CD14-positive monocyte (primary cell): Measurements from ENCODE around the gene DPYD. TPM values are rescaled to one million over a fixed set of nuclear protein-coding genes. Genes with fewer than 3 reads are reported as not detected.

ENCODE experiments used
- DNase-seq, 3 donors: peaks; one replicate each; pipeline ENCODE4 v3.0.0-alpha.2; 2011 to 2022
- H2AFZ ChIP-seq: 2 replicates; pipeline ENCODE4 v1.6.0; 2012; ENCODE audit warnings: mild to moderate bottlenecking, low read depth, low read length, inconsistent platforms; ENCODE audit not compliant: insufficient read depth, poor library complexity, severe bottlenecking
- H3K27ac ChIP-seq, 2 donors: 1 replicate in 1 of 2; 2 replicates in 1 of 2; pipeline ENCODE4 v1.5.1; 2012 to 2013; ENCODE audit warnings: low read length in 2 of 2, control low read depth in 1 of 2, inconsistent platforms in 1 of 2, low read depth in 1 of 2, mild to moderate bottlenecking in 1 of 2
- H3K27me3 ChIP-seq, 2 donors: one replicate each; pipeline versions ENCODE4 v1.6.0 to v1.6.1; 2011 to 2013; ENCODE audit warnings: low read length in 2 of 2; ENCODE audit not compliant: control insufficient read depth in 2 of 2, insufficient read depth in 2 of 2
- H3K36me3 ChIP-seq, 2 donors: replicated peaks in 1 of 2; 1 replicate in 1 of 2; 2 replicates in 1 of 2; pipeline versions ENCODE4 v1.5.1 to v1.6.1; 2012 to 2013; ENCODE audit warnings: low read length in 2 of 2, control low read depth in 1 of 2, inconsistent platforms in 1 of 2, mild to moderate bottlenecking in 1 of 2; ENCODE audit not compliant: insufficient read depth in 2 of 2, control insufficient read depth in 1 of 2
- H3K4me1 ChIP-seq, 2 donors: 1 replicate in 1 of 2; 2 replicates in 1 of 2; pipeline versions ENCODE4 v1.5.1 to v1.6.1; 2012 to 2013; ENCODE audit warnings: low read length in 2 of 2, control low read depth in 1 of 2, inconsistent platforms in 1 of 2, mild to moderate bottlenecking in 1 of 2, moderate library complexity in 1 of 2; ENCODE audit not compliant: insufficient read depth in 2 of 2, control insufficient read depth in 1 of 2
- H3K4me2 ChIP-seq: replicated peaks from 2 replicates; pipeline ENCODE3; 2012; ENCODE audit warnings: low read length, moderate library complexity, mild to moderate bottlenecking; ENCODE audit not compliant: poor library complexity, severe bottlenecking; ENCODE audit errors: extremely low read depth
- H3K4me3 ChIP-seq, 3 experiments: fragments of 200-600 bp in 1 of 3; sonication (generic) in 1 of 3; replicated peaks in 1 of 3; 1 replicate in 2 of 3; 2 replicates in 1 of 3; pipeline ENCODE4 v1.5.1; 2011 to 2013; ENCODE audit warnings: low read length in 3 of 3, mild to moderate bottlenecking in 3 of 3, control low read depth in 2 of 3, low read depth in 2 of 3, inconsistent platforms in 1 of 3, moderate library complexity in 1 of 3
- H3K79me2 ChIP-seq: 2 replicates; pipeline ENCODE4 v1.6.0; 2012; ENCODE audit warnings: mild to moderate bottlenecking, control low read depth, inconsistent platforms, low read length, moderate library complexity; ENCODE audit not compliant: insufficient read depth
- H3K9ac ChIP-seq: 2 replicates; pipeline ENCODE4 v1.6.0; 2017; ENCODE audit warnings: low read length, mild to moderate bottlenecking; ENCODE audit not compliant: insufficient read depth, poor library complexity, severe bottlenecking
- H3K9me3 ChIP-seq, 2 donors: replicated peaks in 1 of 2; 1 replicate in 1 of 2; 2 replicates in 1 of 2; pipeline versions ENCODE4 v1.5.1 to v1.6.1; 2012 to 2013; ENCODE audit warnings: low read length in 2 of 2, control low read depth in 1 of 2; ENCODE audit not compliant: control insufficient read depth in 1 of 2, insufficient read depth in 1 of 2
- H4K20me1 ChIP-seq: 2 replicates; pipeline ENCODE4 v1.6.0; 2012; ENCODE audit warnings: mild to moderate bottlenecking, low read length, control low read depth, moderate library complexity; ENCODE audit not compliant: insufficient read depth
- H3K27ac Mint-ChIP-seq, 7 donors: one replicate each; pipeline ENCODE4 v1.8.0; 2020; ENCODE audit warnings: mild to moderate bottlenecking in 7 of 7, mixed read lengths in 7 of 7, moderate library complexity in 6 of 7, inconsistent platforms in 2 of 7
- H3K27me3 Mint-ChIP-seq, 3 donors: one replicate each; pipeline ENCODE4 v1.8.0; 2021 to 2022; ENCODE audit warnings: low read depth in 3 of 3, mild to moderate bottlenecking in 3 of 3, mixed read lengths in 3 of 3, moderate library complexity in 3 of 3, inconsistent platforms in 1 of 3
- H3K36me3 Mint-ChIP-seq, 2 donors: one replicate each; pipeline ENCODE4 v1.8.0; 2020; ENCODE audit warnings: mixed read lengths in 2 of 2, inconsistent platforms in 1 of 2, mild to moderate bottlenecking in 1 of 2
- H3K4me1 Mint-ChIP-seq: one replicate; pipeline ENCODE4 v1.8.0; 2020; ENCODE audit warnings: mild to moderate bottlenecking, mixed read lengths
- H3K4me3 Mint-ChIP-seq, 2 donors: one replicate each; pipeline ENCODE4 v1.8.0; 2020; ENCODE audit warnings: mild to moderate bottlenecking in 2 of 2, mixed read lengths in 2 of 2, moderate library complexity in 1 of 2
- H3K9me3 Mint-ChIP-seq, 7 donors: one replicate each; pipeline ENCODE4 v1.8.0; 2020 to 2022; ENCODE audit warnings: mixed read lengths in 7 of 7, mild to moderate bottlenecking in 6 of 7, moderate library complexity in 6 of 7, inconsistent platforms in 2 of 7
- CTCF ChIP-seq: fragments of 200-600 bp; IDR thresholded peaks from one replicate; pipeline ENCODE4 v1.8.0; 2022; ENCODE audit warnings: antibody characterized with exemption, mild to moderate bottlenecking
- WGBS: methylation state at CpG from one replicate; pipeline ENCODE4 v1.1.5; 2013; ENCODE audit warnings: missing lambda C conversion rate; ENCODE audit not compliant: insufficient coverage; 5-methylcytosine and 5-hydroxymethylcytosine counted together
- intact Hi-C, 2 donors: fragments of 100-400 bp; cut with micrococcal nuclease; formaldehyde crosslinking; loops; one replicate each; pipeline versions ENCODE4 v1.15.0 to v1.15.1; 2023
- polyA plus RNA-seq, 3 donors: library from polyadenylated mRNA; depleted of rRNA in 1 of 3; unstranded in 2 of 3; stranded (reverse) in 1 of 3; fragments of 300-500 nt in 2 of 3; fragments of >200 nt in 1 of 3; fragmentation: Illumina TruSeq in 2 of 3; gene quantifications; 1 replicate in 2 of 3; 2 replicates in 1 of 3; pipeline ENCODE4 v1.2.3, GENCODE V29; 2012 to 2021

Gene DPYD
- polyA plus RNA-seq, 3 donors: 87.6 to 171 (median 144) TPM

GRCh38 chr1:97372531-97372930 lies 548.3 kb downstream of the DPYD start:
- Histone ChIP-seq H3K9me3 (no peaks in the 10 kb centered on the region), H3K9ac (no peak overlapping the region), H3K4me2 (no peak overlapping the region), H3K27ac (no peak overlapping the region), H4K20me1 (peaks cover 29% of the 10 kb centered on the region), H3K27me3 (no peaks in the 10 kb centered on the region), H3K79me2 (no peaks in the 10 kb centered on the region), H2AFZ (no peak overlapping the region), H3K4me3 (no peak overlapping the region), H3K36me3 (peaks cover 44 to 84% of the 10 kb centered on the region in 2 donors), H3K4me1 (no peaks in the 10 kb centered on the region)
- Mint-ChIP-seq H3K4me1 (peaks cover under 1% of the 10 kb centered on the region), H3K27me3 (no peaks in the 10 kb centered on the region), H3K9me3 (peaks cover 0 to 2% (median 0%) of the 10 kb centered on the region in 7 donors), H3K4me3 (no peak overlapping the region), H3K27ac (no peak overlapping the region), H3K36me3 (peaks cover 52 to 55% of the 10 kb centered on the region in 2 donors)
- intact Hi-C loops: no loop called here
- WGBS: no CpG with 5 or more reads among the region's 1 CpG
- no peak for TF ChIP-seq CTCF
- DNase-seq: no peak

- no peaks in the 10 kb centered on the region for H3K4me1 Mint-ChIP-seq
- no peaks in the 10 kb centered on the region for H3K9me3 ChIP-seq
- H3K27ac Mint-ChIP-seq: no peak overlapping the region
- H3K36me3 ChIP-seq: peaks cover 50 to 97% of the 10 kb centered on the region in 2 donors
- no peak overlapping the region for H3K4me2 ChIP-seq
- H4K20me1 ChIP-seq: peaks cover 11% of the 10 kb centered on the region
- peaks cover 0 to 4% (median 1%) of the 10 kb centered on the region in 7 donors for H3K9me3 Mint-ChIP-seq
- no peak overlapping the region for H3K9ac ChIP-seq
- intact Hi-C loops: no loop called here
- H3K4me1 ChIP-seq: no peaks in the 10 kb centered on the region
- H3K79me2 ChIP-seq: no peaks in the 10 kb centered on the region
- WGBS: no CpG with 5 or more reads among the region's 1 CpG
- H2AFZ ChIP-seq: no peak overlapping the region
- no peaks in the 10 kb centered on the region for H3K27me3 Mint-ChIP-seq
- no peak overlapping the region for H3K4me3 ChIP-seq
- no peak for TF ChIP-seq CTCF
- H3K36me3 Mint-ChIP-seq: peaks cover 60 to 68% of the 10 kb centered on the region in 2 donors
- H3K4me3 Mint-ChIP-seq: no peak overlapping the region
- H3K27me3 ChIP-seq: no peaks in the 10 kb centered on the region
- no peak overlapping the region for H3K27ac ChIP-seq
- DNase-seq: no peak
Observed at GRCh38 chr1:97368296-97368695, 552.5 kb downstream of the DPYD start.
